COR-L47 (cell line): ENCODE data around the gene DYNLT4.
"Not testable (repeated sequence)": the region's sequence is repeated elsewhere in the genome, so short reads cannot be mapped to it uniquely, and the experiment has no call there.

Source experiments
- DNase-seq: peaks from one replicate; lab custom pipeline; 2025; lab: John Stamatoyannopoulos, UW

DYNLT4 gene

GRCh38 chr1:44808938-44809917 is 2.1 kb upstream of the DYNLT4 start:
- no peak for DNase-seq

- DNase-seq = no peak
These were observed 1.1 kb upstream of the DYNLT4 start, which contains the start of gene BTBD19 for GRCh38 chr1:44808063-44808937. TSS of gene BTBD19 (plus strand) at chr1:44808523. CDS start at chr1:44808821, 298 bp downstream.

- DNase-seq = no peak
These were observed 362 bp upstream of the DYNLT4 start for GRCh38 chr1:44807364-44808062.

- no peak for DNase-seq
These were observed 987 bp downstream of the DYNLT4 start for GRCh38 chr1:44806025-44806703.

GRCh38 chr1:44805311-44806024 is 1.7 kb downstream of the DYNLT4 start:
- DNase-seq = no peak

GRCh38 chr1:44803312-44804095 is 3.6 kb downstream of the DYNLT4 start:
- no peak for DNase-seq

GRCh38 chr1:44803062-44803311 is 4.2 kb downstream of the DYNLT4 start:
- no peak for DNase-seq

GRCh38 chr1:44802306-44803061 is 4.7 kb downstream of the DYNLT4 start:
- DNase-seq = no peak

GRCh38 chr1:44801491-44802305 is 5.5 kb downstream of the DYNLT4 start:
- DNase-seq = no peak

GRCh38 chr1:44799770-44800584 is 7.2 kb downstream of the DYNLT4 start, which contains the start of gene PLK3:
TSS of gene PLK3 (plus strand) at chr1:44800377. CDS start at chr1:44800464, 87 bp downstream.
- DNase-seq = peak; percentile 87

- peak; percentile 13 for DNase-seq
These were observed 8.4 kb downstream of the DYNLT4 start for GRCh38 chr1:44798481-44799365.

- DNase-seq = not testable (repeated sequence)
These were observed 9.3 kb downstream of the DYNLT4 start for GRCh38 chr1:44797886-44798285.

GRCh38 chr1:44792736-44793502 is 14.2 kb downstream of the DYNLT4 start:
- DNase-seq = no peak

- DNase-seq = no peak
These were observed 16.0 kb downstream of the DYNLT4 start for GRCh38 chr1:44790968-44791801.
